ENCODE measurements around the gene RSPRY1.

- TF ChIP-seq, protein P1, sequence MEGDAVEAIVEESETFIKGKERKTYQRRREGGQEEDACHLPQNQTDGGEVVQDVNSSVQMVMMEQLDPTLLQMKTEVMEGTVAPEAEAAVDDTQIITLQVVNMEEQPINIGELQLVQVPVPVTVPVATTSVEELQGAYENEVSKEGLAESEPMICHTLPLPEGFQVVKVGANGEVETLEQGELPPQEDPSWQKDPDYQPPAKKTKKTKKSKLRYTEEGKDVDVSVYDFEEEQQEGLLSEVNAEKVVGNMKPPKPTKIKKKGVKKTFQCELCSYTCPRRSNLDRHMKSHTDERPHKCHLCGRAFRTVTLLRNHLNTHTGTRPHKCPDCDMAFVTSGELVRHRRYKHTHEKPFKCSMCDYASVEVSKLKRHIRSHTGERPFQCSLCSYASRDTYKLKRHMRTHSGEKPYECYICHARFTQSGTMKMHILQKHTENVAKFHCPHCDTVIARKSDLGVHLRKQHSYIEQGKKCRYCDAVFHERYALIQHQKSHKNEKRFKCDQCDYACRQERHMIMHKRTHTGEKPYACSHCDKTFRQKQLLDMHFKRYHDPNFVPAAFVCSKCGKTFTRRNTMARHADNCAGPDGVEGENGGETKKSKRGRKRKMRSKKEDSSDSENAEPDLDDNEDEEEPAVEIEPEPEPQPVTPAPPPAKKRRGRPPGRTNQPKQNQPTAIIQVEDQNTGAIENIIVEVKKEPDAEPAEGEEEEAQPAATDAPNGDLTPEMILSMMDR (IDR thresholded peaks at IDR 0.05) = no peak
- no peak for TF ChIP-seq POLR2A (IDR thresholded peaks at IDR 0.05)
These were observed 26.7 kb upstream of the RSPRY1 start for GRCh38 chr16:57159447-57159846.

Data from adrenal gland (tissue), 5 donors.